ENCODE data around the gene BCL11A.

Gene BCL11A

GRCh38 chr2:60502144-60502543 lies 51.3 kb downstream of the BCL11A start:
- no peak for DNase-seq

- no peak for DNase-seq
Observed at GRCh38 chr2:60500861-60501260, 52.6 kb downstream of the BCL11A start.

DNA sequence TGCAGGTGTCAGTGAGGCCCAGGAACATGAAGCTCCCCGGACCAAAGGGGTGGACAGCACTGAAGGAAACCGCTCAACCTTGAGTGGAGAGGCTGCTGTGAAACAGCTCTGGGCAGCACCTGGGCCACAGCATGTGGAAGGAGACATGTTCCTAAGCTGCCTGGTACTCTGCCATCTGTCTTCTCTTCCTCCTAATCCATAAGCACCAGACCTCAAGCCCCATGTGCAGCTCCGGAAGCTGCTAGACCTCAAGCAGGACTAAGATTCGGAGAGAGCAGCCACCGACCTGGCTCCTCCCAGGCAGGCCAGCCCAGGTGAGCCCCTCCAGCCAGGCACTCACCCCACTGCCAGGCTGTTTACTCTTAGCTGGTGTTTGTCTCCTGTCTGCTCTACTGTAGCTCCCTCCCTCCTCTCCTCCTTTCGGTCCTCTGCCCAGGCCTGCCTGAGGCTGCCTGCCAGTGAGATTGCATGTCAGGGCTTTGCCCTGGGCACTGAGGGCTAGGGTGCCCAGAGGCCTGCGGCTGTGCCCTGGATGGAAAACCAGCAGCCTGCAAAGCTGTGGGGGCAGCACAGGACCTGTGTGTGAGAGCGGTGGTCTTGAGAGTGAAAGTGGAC lies 53.7 kb downstream of the BCL11A start:
- DNase-seq = no peak

- no peak for DNase-seq
Observed at GRCh38 chr2:60498816-60499429, 54.5 kb downstream of the BCL11A start.

DNA sequence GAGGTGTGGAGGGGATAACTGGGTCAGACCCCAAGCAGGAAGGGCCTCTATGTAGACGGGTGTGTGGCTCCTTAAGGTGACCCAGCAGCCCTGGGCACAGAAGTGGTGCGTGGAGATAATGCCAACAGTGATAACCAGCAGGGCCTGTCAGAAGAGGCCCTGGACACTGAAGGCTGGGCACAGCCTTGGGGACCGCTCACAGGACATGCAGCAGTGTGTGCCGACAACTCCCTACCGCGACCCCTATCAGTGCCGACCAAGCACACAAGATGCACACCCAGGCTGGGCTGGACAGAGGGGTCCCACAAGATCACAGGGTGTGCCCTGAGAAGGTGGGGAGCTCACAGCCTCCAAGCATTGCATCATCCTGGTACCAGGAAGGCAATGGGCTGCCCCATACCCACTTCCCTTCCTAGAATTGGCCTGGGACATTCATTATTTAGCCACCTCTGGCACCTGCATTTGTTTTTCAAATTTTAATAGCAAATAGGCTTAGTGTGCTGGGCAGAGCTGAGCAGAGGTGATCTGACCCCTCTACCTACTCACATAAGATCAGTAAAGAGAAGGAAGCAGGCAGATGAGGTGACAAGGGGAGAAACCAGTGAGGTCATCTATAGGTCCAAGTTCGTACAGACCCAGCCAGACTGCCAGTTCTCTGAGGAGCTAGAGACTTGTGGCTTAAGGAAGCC lies 55.2 kb downstream of the BCL11A start:
- DNase-seq = no peak

DNA sequence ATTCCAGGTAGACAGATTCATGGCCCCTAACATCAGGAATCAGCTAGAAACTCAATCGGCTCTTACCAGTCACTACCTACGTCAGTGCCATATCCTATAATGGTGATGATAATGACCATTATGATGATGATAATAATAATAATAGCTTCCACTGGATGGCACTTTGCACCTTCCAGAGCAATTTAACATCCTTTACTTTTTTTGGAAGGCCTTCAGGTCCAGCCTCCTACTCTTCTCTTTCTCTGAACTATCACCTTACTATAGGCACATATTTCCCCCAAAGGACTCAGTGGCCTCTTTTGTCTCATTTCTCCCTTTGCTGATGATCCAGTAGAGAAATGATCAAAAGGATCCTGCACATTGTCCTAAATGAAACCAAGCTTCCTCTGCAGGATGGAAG lies 56.0 kb downstream of the BCL11A start:
- DNase-seq = no peak

DNA sequence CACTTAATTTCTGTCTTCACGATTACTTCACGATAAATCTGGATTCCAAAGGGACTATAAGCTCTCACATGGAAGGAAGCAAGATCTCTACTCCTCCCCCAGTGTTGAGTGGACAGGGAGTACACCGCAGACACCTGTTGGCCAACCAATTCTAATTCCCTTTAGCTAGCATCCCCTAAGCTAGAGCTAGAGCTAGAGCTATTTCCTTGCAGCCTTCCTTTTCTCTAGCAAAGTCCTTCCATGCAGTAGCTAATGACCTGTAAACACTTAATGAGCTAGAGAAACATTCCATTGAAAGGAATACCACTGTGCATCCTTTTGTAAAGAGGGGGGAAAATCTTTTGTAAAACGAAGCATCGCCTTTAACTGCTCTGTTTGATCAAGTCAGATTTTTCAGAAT lies 56.5 kb downstream of the BCL11A start:
- DNase-seq = no peak

- no peak for DNase-seq
Observed at GRCh38 chr2:60496475-60496874, 57.0 kb downstream of the BCL11A start.

DNA sequence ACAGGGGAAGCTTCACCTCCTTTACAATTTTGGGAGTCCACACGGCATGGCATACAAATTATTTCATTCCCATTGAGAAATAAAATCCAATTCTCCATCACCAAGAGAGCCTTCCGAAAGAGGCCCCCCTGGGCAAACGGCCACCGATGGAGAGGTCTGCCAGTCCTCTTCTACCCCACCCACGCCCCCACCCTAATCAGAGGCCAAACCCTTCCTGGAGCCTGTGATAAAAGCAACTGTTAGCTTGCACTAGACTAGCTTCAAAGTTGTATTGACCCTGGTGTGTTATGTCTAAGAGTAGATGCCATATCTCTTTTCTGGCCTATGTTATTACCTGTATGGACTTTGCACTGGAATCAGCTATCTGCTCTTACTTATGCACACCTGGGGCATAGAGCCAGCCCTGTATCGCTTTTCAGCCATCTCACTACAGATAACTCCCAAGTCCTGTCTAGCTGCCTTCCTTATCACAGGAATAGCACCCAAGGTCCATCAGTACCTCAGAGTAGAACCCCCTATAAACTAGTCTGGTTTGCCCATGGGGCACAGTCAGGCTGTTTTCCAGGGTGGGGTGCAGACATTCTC lies 58.3 kb downstream of the BCL11A start:
- DNase-seq = no peak

DNA sequence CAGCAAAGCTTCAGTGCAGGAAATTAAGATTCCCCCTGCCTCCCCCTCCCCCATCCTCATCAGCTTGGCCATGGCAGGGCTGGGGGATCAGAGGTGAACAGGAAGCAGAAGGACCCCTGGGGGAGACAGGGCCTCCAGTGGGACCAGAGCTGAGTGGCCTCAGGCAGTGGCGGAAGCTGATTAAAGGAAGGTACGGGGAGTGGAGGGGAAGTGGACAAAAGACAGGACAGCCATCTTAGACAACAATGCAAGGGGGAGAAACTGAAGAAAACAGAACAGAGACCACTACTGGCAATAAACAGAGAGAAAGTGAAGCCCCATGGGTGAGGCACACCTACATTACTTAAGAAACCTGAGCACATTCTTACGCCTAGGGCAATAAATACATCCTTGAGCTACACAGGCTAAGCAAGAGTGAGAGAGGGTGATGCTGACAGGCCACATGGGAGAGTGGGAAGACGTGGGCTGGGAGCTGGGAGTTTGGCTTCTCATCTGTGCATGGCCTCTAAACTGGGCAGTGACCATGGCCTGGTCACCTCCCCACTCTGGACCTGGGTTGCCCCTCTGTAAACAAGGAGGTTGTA lies 59.6 kb downstream of the BCL11A start:
- no peak for DNase-seq

GRCh38 chr2:60492548-60492947 lies 60.9 kb downstream of the BCL11A start:
- no peak for DNase-seq

- DNase-seq = no peak
Observed at GRCh38 chr2:60490848-60491247, 62.6 kb downstream of the BCL11A start.

DNA sequence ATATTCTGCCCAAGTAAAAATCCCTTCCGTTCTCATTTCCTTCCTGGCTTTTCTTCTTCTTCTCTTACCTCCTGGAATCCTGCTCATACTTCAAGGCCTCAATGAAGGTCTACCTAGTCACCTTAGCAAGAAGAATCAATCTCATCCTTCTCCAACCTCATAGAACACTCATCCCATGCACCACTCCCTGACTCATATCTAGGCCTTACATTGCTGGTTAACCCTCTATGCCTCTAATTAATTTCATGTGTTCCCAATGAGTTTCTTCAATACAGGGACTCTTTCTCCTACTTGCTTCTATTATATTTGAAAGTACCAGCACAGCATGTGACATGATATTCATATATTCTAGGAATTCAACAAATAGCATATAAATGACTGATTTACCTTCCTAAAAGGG lies 63.0 kb downstream of the BCL11A start:
- no peak for DNase-seq

DNA sequence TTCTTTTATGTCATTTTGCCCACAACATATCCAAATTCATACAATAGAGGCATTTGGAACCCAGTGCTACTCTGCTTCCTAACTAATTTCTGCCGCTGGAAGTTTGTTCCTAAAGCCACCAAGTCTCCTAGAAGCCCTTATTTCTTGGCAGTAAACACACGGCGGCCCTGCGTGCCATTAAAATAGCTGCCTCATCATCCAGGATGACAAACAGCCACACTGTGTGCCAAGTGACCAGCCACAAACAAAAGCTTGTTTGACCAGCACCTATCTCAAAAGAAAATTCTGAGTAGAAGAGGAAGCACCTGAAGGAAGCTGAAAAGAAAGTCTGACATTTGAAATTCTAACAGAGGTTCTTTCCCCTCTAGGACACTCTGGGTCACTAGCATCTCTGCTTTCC lies 64.2 kb downstream of the BCL11A start:
- no peak for DNase-seq

- no peak for DNase-seq
Observed at GRCh38 chr2:60488291-60488690, 65.2 kb downstream of the BCL11A start.

GRCh38 chr2:60487174-60487573 lies 66.3 kb downstream of the BCL11A start:
- no peak for DNase-seq

DNA sequence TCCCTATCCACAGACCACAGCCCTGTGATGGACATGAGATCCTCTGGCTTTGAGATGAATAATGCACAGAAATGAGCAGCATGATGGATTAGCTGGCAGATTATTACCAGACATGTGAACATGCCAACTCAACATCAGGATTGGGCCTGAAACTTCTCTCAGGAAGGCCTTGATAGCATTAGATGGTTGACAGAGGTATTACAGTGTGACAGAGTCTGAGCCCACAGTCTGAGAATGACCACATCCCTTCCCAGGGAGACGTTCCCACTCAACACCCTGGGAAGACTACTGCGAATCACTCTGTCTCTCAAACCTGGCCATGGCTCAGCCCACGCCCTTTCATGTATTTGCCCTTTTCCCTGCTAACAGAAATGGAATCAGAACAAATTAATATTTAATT lies 66.9 kb downstream of the BCL11A start:
- DNase-seq = no peak

- no peak for DNase-seq
Observed at GRCh38 chr2:60486067-60486466, 67.4 kb downstream of the BCL11A start.

GRCh38 chr2:60485550-60485949 lies 67.9 kb downstream of the BCL11A start:
- DNase-seq = no peak

GRCh38 chr2:60485055-60485454 lies 68.4 kb downstream of the BCL11A start:
- DNase-seq = no peak

DNA sequence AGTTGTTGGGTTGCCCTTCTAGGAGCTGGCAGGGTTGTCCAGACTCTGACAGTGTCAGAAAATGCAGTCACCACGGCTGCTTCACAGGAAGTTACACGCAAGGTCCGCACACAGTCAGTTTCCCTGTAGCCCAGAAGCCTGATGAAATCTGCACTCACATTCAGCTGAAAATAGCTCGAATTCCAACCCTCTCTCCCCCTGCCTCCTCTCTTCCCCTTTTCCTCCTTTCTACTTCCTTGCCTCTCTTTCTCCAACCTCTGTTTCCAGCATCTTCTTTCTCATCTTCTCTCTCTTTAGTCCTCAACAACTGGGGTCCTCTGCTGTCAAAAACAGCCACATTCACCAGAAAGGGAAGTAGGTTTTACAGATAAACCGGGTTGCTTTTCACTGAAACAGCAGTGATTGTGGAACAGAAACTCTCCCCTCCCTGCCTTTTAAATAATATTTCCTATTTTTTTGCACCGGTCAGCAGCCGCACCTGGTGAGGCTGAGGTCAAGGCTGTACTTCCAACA lies 69.3 kb downstream of the BCL11A start:
- DNase-seq = no peak

DNA sequence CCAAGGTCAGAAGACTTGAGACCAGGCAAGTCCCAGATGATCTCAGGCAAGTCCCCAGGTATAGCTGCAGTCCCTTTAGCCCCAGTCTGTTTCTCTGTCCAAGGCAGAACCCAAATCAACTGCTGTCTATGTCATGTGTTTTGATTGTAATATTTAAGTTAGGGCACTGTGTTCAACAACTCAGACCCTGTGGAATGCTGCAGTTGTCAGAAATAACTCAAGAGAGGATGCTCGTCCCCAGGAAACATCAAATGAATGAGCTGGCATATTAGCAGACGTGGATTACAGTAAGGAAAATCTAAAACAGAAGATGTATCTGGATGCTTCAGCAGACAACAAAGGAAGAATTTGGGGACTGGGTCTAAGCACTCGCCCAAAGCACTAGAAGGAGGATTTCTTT lies 70.1 kb downstream of the BCL11A start:
- DNase-seq = no peak

DNA sequence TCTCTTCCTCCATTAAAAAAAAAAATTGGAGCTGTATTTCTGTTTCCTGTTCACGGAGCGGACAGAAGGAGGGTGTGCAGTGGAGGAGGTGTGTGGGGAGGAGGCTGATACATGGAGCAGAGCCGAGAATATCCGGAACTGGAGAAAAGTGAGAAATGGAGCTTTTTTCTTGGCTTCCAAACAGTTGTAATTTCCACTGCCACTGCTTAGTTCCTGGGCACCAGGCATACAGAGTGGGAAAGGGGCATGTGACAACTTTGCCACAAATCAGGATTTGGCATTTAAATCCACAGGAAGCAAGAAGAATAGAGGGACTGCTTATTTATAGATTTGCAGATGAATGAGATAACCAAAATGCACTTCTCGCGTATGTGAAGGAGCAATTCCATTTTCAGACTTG lies 71.2 kb downstream of the BCL11A start:
- DNase-seq = no peak

DNA sequence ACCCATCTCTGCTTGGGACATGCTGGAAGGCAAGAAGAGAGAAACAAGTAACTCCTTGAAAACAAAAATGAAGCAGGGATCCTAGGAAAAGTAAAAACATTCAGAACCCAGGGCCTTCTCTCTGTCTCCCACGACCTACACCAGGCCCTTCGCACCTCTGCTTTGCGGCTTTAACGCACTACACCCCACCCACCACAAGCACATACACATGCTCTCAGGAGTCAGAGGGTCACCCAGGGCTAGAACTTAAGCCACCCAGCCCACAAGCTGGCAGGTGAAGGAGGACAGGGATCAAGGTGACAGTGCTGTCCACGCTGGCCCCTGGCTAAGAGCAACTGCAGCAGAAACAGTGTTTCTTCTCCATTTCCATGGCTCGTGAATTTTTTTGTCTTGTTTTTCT lies 72.2 kb downstream of the BCL11A start:
- no peak for DNase-seq

All from GDM1 (cell line).